ENCODE measurements around the gene SSTR5.
"Not testable (repeated sequence)": the region's sequence is repeated elsewhere in the genome, so short reads cannot be mapped to it uniquely, and the experiment has no call there.

SSTR5 gene

GRCh38 chr16:1082952-1083675, 10.6 kb downstream of the SSTR5 start:
- peaks cover 22% of the 10 kb centered on the region for H3K27me3 Mint-ChIP-seq (ENCODE audit: low read depth)
- no peak overlapping the region for H3K27ac Mint-ChIP-seq
- no peak overlapping the region for H3K4me3 Mint-ChIP-seq
- peaks cover 9% of the 10 kb centered on the region for H3K4me1 Mint-ChIP-seq
- TF ChIP-seq CTCF (IDR thresholded peaks at IDR 0.05; ENCODE audit: unreplicated experiment in 3 of 3), result no peak
- peaks cover 4% of the 10 kb centered on the region for H3K36me3 Mint-ChIP-seq (ENCODE audit: low read depth)
- peaks cover 11% of the 10 kb centered on the region for H3K9me3 Mint-ChIP-seq

GRCh38 chr16:1084971-1085370, 12.4 kb downstream of the SSTR5 start:
- Mint-ChIP-seq H3K27ac (no peak overlapping the region), H3K4me1 (peaks cover 4% of the 10 kb centered on the region), H3K27me3 (ENCODE audit: low read depth) (peaks cover 20% of the 10 kb centered on the region), H3K9me3 (peaks cover 11% of the 10 kb centered on the region), H3K4me3 (no peak overlapping the region), H3K36me3 (ENCODE audit: low read depth) (peaks cover 4% of the 10 kb centered on the region)
- TF ChIP-seq CTCF (IDR thresholded peaks at IDR 0.05; ENCODE audit: unreplicated experiment in 3 of 3), result no peak

- H3K27ac Mint-ChIP-seq; H3K4me1 Mint-ChIP-seq; H3K36me3 Mint-ChIP-seq (ENCODE audit: low read depth); H3K4me3 Mint-ChIP-seq: not testable (repeated sequence)
- peaks cover 15% of the 10 kb centered on the region for H3K27me3 Mint-ChIP-seq (ENCODE audit: low read depth)
- peaks cover 11% of the 10 kb centered on the region for H3K9me3 Mint-ChIP-seq
Measured at GRCh38 chr16:1086443-1086842, 13.9 kb downstream of the SSTR5 start.

GRCh38 chr16:1088295-1089170, 16.0 kb downstream of the SSTR5 start:
- peaks cover 4% of the 10 kb centered on the region for H3K36me3 Mint-ChIP-seq (ENCODE audit: low read depth)
- peaks cover 8% of the 10 kb centered on the region for H3K4me1 Mint-ChIP-seq
- H3K4me3 Mint-ChIP-seq, result no peak overlapping the region
- H3K27me3 Mint-ChIP-seq (ENCODE audit: low read depth), result peaks cover 15% of the 10 kb centered on the region
- peaks cover 11% of the 10 kb centered on the region for H3K9me3 Mint-ChIP-seq
- TF ChIP-seq CTCF (IDR thresholded peaks at IDR 0.05; ENCODE audit: unreplicated experiment in 3 of 3), result no peak
- no peak overlapping the region for H3K27ac Mint-ChIP-seq

GRCh38 chr16:1089439-1089821, 16.9 kb downstream of the SSTR5 start:
- Mint-ChIP-seq H3K9me3 (peaks cover 11% of the 10 kb centered on the region), H3K36me3 (ENCODE audit: low read depth) (peaks cover 4% of the 10 kb centered on the region), H3K27me3 (ENCODE audit: low read depth) (peaks cover 15% of the 10 kb centered on the region), H3K27ac (no peak overlapping the region), H3K4me3 (no peak overlapping the region), H3K4me1 (peaks cover 8% of the 10 kb centered on the region)
- TF ChIP-seq CTCF (IDR thresholded peaks at IDR 0.05; ENCODE audit: unreplicated experiment in 3 of 3), result no peak

GRCh38 chr16:1089822-1090619, 17.5 kb downstream of the SSTR5 start:
- no peak for TF ChIP-seq CTCF (IDR thresholded peaks at IDR 0.05; ENCODE audit: unreplicated experiment in 3 of 3)
- H3K4me1 Mint-ChIP-seq, result peaks cover 8% of the 10 kb centered on the region
- peaks cover 4% of the 10 kb centered on the region for H3K36me3 Mint-ChIP-seq (ENCODE audit: low read depth)
- no peak overlapping the region for H3K4me3 Mint-ChIP-seq
- H3K27ac Mint-ChIP-seq, result no peak overlapping the region
- peaks cover 10% of the 10 kb centered on the region for H3K9me3 Mint-ChIP-seq
- peaks cover 12% of the 10 kb centered on the region for H3K27me3 Mint-ChIP-seq (ENCODE audit: low read depth)

Measured in nephron (organoid).